Stimulated activated CD4-positive, alpha-beta T cell treated with anti-CD3 and anti-CD28 coated beads, Interleukin-1b, Interleukin-23, amount 100 ng/mL, for 24 hours (primary cell): Measurements from ENCODE around the gene DCBLD2.
A peak's percentile ranks its signal among the peaks of the same experiment; 100 is the strongest.

Experiments used
- DNase-seq, 4 experiments: peaks; one replicate each; pipeline ENCODE4 v3.0.0-alpha.2; 2020; ENCODE audit warnings: low read depth in 4 of 4, low spot score in 1 of 4

Gene DCBLD2

GRCh38 chr3:98901392-98902350 is at the start of gene DCBLD2:
DCBLD2 (minus strand) TSS chr3:98901695; CDS start chr3:98901326, 369 bp downstream.
- DNase-seq, result peak; percentile 66 to 89 (median 82)

GRCh38 chr3:98945666-98946065 is 44.2 kb upstream of the DCBLD2 start:
- no peak for DNase-seq

- no peak for DNase-seq
Observed at GRCh38 chr3:98945101-98945524, 43.6 kb upstream of the DCBLD2 start.

GRCh38 chr3:98930413-98930812 is 28.9 kb upstream of the DCBLD2 start:
- no peak for DNase-seq

GRCh38 chr3:98921957-98922356 is 20.5 kb upstream of the DCBLD2 start:
- DNase-seq, result no peak

GRCh38 chr3:98920166-98920565 is 18.7 kb upstream of the DCBLD2 start:
- DNase-seq, result no peak

GRCh38 chr3:98918586-98918985 is 17.1 kb upstream of the DCBLD2 start:
- no peak for DNase-seq

- no peak for DNase-seq
Observed at GRCh38 chr3:98917608-98918007, 16.1 kb upstream of the DCBLD2 start.

- DNase-seq, result no peak
Observed at GRCh38 chr3:98914210-98915080, 12.9 kb upstream of the DCBLD2 start.

- DNase-seq, result no peak
Observed at GRCh38 chr3:98912448-98912847, 11.0 kb upstream of the DCBLD2 start.

GRCh38 chr3:98906230-98906629 is 4.7 kb upstream of the DCBLD2 start:
- DNase-seq, result no peak

GRCh38 chr3:98903705-98904481 is 2.4 kb upstream of the DCBLD2 start:
- DNase-seq, result no peak

GRCh38 chr3:98903099-98903498 is 1.6 kb upstream of the DCBLD2 start:
- no peak for DNase-seq

GRCh38 chr3:98902351-98902740 is 851 bp upstream of the DCBLD2 start:
- DNase-seq, result no peak

GRCh38 chr3:98901119-98901391 is 440 bp downstream of the DCBLD2 start:
- peak in 2 of 4 experiments; percentile 0 to 1 for DNase-seq

- DNase-seq, result peak in 1 of 4 experiments; percentile 0
Observed at GRCh38 chr3:98900265-98901118, 1.0 kb downstream of the DCBLD2 start.

GRCh38 chr3:98897701-98898100 is 3.8 kb downstream of the DCBLD2 start:
- no peak for DNase-seq

GRCh38 chr3:98894791-98895576 is 6.5 kb downstream of the DCBLD2 start:
- DNase-seq, result no peak

- no peak for DNase-seq
Observed at GRCh38 chr3:98893740-98894139, 7.8 kb downstream of the DCBLD2 start.

- no peak for DNase-seq
Observed at GRCh38 chr3:98892263-98892662, 9.2 kb downstream of the DCBLD2 start.
